ENCODE data around the gene ANKRD13C. TPM values are rescaled to one million over a fixed set of nuclear protein-coding genes. Genes with fewer than 3 reads are reported as not detected.
A peak's percentile ranks its signal among the peaks of the same experiment; 100 is the strongest.

The ANKRD13C gene
- total and polyA plus RNA-seq, 8 donors = 19.1 to 31.0 (median 26.7) TPM

DNA sequence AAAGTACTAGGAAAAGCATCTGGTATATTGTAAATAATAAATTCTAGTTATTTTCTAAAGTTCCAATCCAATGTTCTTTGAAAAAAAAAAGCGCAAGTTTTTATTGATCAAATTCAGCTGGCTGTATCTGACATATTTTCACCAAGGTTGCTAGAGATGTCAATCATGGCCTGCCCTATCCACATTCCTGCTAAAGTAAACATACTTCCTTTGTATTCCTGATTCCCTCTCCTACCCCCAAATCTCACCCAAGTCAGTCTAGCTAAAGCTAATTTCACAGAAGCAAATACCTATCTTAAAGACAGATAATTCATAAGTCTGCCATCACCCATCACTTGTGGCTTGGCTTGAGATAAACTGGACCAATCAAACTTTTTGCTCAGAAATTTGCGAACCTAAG is 21.3 kb downstream of the ANKRD13C start:
- Histone ChIP-seq H3K36me3 (peaks cover 0 to 25% of the 10 kb centered on the region in 2 donors), H3K4me1 (no peaks in the 10 kb centered on the region), H3K9me3 (no peaks in the 10 kb centered on the region), H3K4me3 (no peak overlapping the region), H3K27me3 (no peaks in the 10 kb centered on the region), H3K27ac (no peak overlapping the region)
- intact Hi-C loops (cut with DNase I) = no loop called here
- TF ChIP-seq, protein P1, sequence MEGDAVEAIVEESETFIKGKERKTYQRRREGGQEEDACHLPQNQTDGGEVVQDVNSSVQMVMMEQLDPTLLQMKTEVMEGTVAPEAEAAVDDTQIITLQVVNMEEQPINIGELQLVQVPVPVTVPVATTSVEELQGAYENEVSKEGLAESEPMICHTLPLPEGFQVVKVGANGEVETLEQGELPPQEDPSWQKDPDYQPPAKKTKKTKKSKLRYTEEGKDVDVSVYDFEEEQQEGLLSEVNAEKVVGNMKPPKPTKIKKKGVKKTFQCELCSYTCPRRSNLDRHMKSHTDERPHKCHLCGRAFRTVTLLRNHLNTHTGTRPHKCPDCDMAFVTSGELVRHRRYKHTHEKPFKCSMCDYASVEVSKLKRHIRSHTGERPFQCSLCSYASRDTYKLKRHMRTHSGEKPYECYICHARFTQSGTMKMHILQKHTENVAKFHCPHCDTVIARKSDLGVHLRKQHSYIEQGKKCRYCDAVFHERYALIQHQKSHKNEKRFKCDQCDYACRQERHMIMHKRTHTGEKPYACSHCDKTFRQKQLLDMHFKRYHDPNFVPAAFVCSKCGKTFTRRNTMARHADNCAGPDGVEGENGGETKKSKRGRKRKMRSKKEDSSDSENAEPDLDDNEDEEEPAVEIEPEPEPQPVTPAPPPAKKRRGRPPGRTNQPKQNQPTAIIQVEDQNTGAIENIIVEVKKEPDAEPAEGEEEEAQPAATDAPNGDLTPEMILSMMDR (IDR thresholded peaks at IDR 0.05) = no peak
- DNase-seq = no peak
- peak; percentile 14 for ATAC-seq

DNA sequence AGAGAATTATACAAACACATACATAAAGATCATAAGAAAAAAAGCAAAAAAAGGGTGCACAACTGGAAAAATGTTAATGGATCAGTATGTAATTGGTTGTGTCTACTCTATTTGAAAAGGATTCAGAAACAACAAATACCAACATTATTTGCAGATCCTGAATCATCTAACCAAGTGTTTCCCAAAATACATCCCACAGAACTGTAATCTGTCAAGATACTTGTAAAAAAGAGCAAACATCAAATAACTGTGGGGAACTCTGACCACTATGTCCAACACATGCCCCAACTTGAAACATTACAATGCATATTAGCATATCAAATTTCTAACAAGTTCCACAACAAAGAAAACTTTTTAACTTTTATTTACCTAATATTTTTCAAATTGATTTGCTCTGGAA is 22.6 kb downstream of the ANKRD13C start:
- H3K27me3 ChIP-seq = no peaks in the 10 kb centered on the region
- TF ChIP-seq, protein P1 (IDR thresholded peaks at IDR 0.05) = no peak
- DNase-seq (no peak), ATAC-seq (peak; percentile 77)
- H3K4me3 ChIP-seq = no peak overlapping the region
- no peak overlapping the region for H3K27ac ChIP-seq
- no peaks in the 10 kb centered on the region for H3K9me3 ChIP-seq
- H3K4me1 ChIP-seq = no peaks in the 10 kb centered on the region
- intact Hi-C loops (cut with DNase I) = no loop called here
- peaks cover 0 to 20% of the 10 kb centered on the region in 2 donors for H3K36me3 ChIP-seq

DNA sequence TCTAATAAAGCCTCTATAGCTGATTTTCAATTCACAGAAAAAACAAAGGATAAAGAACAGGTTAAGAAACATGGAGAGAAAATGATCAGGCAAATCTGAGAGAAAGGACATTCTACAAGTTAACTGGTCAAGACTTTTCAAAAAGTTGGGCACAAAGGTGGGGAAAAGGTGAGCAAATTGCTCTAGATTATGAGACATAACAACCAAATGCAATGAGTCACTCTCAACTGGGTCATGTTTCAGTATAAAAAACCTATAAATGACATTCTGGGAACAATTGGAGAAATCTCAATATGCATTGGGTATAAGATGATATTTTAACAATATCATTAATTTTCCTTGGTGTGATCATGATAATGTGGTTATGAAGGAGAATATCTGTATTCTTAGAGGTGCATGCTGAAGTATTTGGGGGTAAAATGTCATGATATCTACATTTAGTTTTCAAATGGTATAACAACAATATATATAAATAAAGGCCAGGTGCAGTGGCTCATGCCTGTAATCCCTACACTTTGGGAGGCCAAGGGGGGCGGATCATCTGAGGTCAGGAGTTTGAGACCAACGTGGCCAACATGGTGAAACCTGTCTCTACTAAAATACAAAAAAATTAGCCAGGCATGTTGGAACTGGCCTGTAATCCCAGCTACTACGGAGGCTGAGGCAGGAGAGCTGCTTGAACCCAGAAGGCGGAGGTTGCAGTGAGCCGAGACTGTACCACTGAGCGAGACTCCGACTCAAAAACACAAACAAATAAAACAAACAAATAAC is 27.0 kb downstream of the ANKRD13C start:
- Histone ChIP-seq H3K4me3 (no peak overlapping the region), H3K9me3 (no peaks in the 10 kb centered on the region), H3K27ac (no peak overlapping the region), H3K4me1 (no peaks in the 10 kb centered on the region), H3K36me3 (peaks cover 0 to 23% of the 10 kb centered on the region in 2 donors), H3K27me3 (no peaks in the 10 kb centered on the region)
- ATAC-seq (no peak), DNase-seq (no peak)
- intact Hi-C loops (cut with DNase I) = no loop called here
- TF ChIP-seq, protein P1 (IDR thresholded peaks at IDR 0.05) = no peak

GRCh38 chr1:70324683-70325082 is 29.8 kb downstream of the ANKRD13C start:
- DNase-seq (no peak), ATAC-seq (no peak)
- Histone ChIP-seq H3K9me3 (no peaks in the 10 kb centered on the region), H3K4me3 (no peak overlapping the region), H3K36me3 (peaks cover 0 to 18% of the 10 kb centered on the region in 2 donors), H3K27ac (no peak overlapping the region), H3K27me3 (no peaks in the 10 kb centered on the region), H3K4me1 (no peaks in the 10 kb centered on the region)
- TF ChIP-seq, protein P1 (IDR thresholded peaks at IDR 0.05) = no peak
- intact Hi-C loops (cut with DNase I) = no loop called here

DNA sequence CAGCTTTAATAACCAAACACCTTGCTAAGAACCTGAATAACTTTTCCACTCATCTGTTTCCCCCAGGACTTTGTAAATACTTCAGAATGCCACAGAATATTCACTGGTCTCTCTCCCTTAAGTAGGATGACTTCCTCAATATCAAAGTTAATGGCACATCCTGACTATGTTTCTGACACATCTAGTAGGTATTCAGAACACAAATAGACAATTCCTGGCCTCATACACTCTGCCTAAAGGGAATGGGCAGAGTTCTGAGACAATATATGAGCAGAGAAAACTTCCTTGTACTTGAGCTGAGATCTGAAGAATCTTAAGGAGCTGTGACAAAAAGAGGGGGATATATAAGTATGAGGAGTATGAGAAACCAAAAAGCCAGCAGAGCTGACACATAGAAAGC is 34.8 kb downstream of the ANKRD13C start:
- TF ChIP-seq, protein P1 (IDR thresholded peaks at IDR 0.05) = no peak
- Histone ChIP-seq H3K4me3 (no peak overlapping the region), H3K4me1 (no peaks in the 10 kb centered on the region), H3K27ac (no peak overlapping the region), H3K36me3 (peaks cover 0 to 17% of the 10 kb centered on the region in 2 donors), H3K9me3 (no peaks in the 10 kb centered on the region), H3K27me3 (no peaks in the 10 kb centered on the region)
- DNase-seq = no peak
- intact Hi-C loops (cut with DNase I) = no loop called here
- peak; percentile 68 for ATAC-seq

Data from left lung (tissue), 10 donors.